GM18508 (cell line): ENCODE results near the gene HBD.
A peak's percentile ranks its signal among the peaks of the same experiment; 100 is the strongest.
"Not testable (repeated sequence)": the region's sequence is repeated elsewhere in the genome, so short reads cannot be mapped to it uniquely, and the experiment has no call there.

Experiments used
- ATAC-seq: cut with Tn5 transposase; IDR thresholded peaks from one replicate; pipeline ENCODE4 v1.9.1; 2021; ENCODE audit warnings: moderate number of reproducible peaks; ENCODE audit not compliant: insufficient read depth, unreplicated experiment

Gene HBD

GRCh38 chr11:5234381-5234834, at the start of gene HBD:
Gene HBD (minus strand): TSS chr11:5234483. CDS start chr11:5234433, 50 bp downstream.
- peak; percentile 67 for ATAC-seq

GRCh38 chr11:5283882-5284281, 49.6 kb upstream of the HBD start:
- no peak for ATAC-seq

DNA sequence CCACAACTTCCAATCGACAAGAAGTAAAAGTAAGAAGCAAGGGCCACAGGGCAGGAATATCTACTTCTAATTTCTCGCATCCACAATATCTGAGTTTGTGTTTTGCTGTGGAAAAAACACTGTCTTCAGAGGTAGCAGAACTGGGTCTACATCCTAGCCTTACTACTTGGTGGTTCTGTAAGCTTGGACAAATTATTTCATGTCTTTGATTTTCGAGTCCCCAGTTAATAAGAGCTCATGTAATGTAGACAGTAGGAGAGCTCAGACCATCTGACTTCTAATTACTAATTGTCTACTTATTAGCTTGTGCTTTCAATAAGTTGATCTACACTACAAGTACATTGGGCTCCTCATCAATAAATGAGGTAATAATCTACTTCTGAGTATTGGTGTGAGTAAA, 48.8 kb upstream of the HBD start:
- no peak for ATAC-seq

- ATAC-seq = no peak
These were observed 48.3 kb upstream of the HBD start for GRCh38 chr11:5282628-5283027.

GRCh38 chr11:5281596-5281995, 47.3 kb upstream of the HBD start:
- no peak for ATAC-seq

DNA sequence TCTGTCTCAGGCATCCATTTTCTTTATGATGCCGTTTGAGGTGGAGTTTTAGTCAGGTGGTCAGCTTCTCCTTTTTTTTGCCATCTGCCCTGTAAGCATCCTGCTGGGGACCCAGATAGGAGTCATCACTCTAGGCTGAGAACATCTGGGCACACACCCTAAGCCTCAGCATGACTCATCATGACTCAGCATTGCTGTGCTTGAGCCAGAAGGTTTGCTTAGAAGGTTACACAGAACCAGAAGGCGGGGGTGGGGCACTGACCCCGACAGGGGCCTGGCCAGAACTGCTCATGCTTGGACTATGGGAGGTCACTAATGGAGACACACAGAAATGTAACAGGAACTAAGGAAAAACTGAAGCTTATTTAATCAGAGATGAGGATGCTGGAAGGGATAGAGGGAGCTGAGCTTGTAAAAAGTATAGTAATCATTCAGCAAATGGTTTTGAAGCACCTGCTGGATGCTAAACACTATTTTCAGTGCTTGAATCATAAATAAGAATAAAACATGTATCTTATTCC, 46.4 kb upstream of the HBD start:
- peak; percentile 91 for ATAC-seq

DNA sequence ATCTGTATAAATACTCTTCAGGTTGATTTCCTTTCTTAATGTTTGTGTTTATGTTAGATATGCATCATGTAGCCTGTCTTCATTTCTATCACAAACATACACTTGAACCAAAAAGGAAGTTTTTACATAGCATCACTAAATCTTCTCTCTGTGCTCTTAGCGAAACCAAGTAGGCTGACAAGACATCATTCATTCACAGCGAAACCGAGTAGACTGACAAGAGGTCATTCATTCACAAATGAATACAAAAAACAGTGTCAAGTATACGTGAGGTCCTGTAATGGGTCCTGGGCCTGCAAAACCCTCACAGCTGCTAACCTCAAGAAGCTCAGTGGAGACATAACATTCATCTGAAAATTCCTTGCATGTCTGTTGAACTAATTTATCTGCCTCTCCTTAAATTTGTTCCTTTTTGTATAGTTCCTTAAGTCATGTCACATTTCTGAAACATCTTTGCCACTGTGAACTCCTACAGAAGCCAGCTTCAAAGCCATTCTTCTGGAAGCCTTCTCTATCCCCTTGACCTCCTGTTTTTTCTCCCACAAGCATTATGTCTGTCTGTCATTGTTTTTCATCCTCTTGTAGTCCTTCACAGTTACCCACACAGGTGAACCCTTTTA, 45.3 kb upstream of the HBD start:
- no peak for ATAC-seq

DNA sequence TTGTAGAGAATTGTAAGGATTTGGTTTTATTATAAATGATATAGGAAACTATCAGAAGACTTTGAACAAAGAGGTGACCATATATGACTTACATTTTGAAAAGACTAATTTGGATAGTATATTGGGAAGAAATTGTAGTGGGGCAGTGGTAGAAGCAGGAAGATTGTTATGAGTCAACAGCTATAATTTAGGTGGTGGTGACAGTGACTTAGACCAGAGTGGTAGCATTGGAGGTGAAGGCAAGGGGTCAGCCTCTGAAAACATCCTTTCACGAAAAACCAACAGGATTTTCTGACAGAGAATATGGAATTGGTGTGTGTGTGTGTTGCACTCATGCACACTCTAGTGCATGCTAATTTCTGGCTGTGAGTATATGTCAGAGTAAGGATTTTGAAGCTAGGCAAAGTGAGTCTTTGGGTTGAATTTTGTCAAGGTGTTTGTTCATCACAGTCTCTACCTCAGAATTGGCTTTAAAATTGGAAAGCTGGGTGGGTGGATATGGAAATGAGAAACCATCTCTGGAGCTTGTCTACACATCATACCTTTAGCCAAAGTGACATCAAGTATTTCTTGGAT, 43.6 kb upstream of the HBD start:
- no peak for ATAC-seq

DNA sequence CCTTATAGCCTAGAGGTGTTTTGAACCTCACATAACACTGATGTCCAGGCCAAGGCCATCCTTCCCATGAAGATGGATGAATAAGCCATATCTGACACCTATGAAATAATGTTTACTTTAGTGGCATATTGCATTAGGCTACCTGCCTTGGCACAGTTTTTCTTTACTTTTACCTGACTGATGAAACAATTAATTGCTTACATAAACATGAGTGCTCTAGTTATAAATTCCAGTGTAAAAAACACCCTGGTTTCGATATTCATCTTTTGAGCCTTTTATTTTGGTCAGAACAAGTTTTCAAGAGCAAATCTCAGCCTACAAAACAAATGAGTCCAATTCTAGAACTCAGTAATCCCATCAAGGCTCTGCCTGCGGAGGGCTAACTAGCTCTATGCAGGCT, 42.4 kb upstream of the HBD start:
- ATAC-seq = no peak

- ATAC-seq = no peak
These were observed 41.3 kb upstream of the HBD start for GRCh38 chr11:5275369-5276110.

DNA sequence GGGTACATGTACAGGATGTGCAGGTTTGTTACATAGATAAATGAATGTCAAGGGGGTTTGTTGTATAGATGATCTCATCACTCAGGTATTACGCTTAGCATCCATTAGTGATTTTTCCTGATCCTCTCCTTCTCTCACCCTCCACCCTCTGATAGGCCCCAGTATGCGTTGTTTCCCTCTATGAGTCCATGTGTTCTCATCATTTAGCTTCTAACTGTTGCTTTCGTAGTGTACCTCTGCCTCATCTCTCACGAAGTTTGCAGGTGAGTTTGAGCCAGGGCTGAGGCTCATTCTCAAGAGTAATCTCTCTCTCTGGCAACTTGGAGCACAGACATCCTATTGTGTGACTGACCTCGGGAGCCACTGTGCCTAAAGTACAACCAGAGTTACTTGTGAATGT, 40.1 kb upstream of the HBD start:
- ATAC-seq = no peak

DNA sequence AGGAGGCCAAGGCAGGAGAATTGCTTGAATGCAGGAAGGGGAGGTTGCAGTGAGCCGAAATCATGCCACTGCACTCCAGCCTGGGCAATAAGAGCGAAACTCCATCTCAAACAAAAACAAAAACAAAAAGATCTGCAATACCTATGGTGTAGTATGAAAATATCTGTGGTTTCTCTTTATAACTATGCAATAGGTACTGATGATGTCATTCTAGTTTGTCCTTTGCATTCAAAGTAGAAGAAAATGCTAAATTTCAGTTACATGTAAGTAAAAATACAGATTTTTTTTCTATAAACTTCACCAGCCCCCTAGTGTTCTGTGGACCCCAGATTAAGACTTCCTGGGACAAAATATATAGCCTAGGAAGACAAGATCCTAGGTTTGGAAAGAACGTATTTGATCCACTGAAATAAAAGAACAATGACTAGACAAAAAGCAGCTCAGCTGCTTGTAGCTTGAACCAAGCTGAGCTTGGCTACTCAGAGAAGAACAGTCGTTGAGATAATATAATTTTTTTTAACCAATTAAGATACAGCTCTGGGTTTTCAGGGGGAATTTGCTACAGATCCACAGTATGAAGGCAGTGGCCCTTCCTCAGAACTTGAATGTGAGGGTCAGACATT, 38.2 kb upstream of the HBD start:
- no peak for ATAC-seq

DNA sequence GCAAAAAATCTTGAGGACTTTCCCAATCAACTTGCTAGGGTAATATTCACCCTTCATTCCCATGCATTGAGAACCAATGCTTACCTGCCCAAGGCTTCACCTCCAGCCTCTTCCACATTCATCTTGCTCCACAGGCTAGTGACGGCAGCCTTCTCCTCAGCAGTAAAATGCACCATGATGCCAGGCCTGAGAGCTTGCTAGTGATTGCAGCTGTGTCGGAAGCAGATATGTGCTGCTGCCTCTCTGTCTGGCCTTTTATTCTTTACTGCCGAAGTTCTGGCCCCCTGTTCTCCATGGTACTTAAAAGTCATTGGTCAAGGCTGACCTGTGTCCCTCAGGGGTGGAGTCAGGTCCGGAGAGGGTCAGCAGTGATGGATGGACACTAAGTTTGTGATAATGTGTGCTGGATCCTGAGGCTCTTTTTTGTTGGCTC, 35.4 kb upstream of the HBD start, which contains the start of gene HBE1:
TSS of gene HBE1 (minus strand) at position 231 of the 433 bp plus-strand sequence. CDS start at position 176, 55 bp downstream.
- no peak for ATAC-seq

GRCh38 chr11:5267033-5267563, 32.8 kb upstream of the HBD start:
- no peak for ATAC-seq

- ATAC-seq = no peak
These were observed 32.3 kb upstream of the HBD start for GRCh38 chr11:5266609-5267008.

- ATAC-seq = no peak
These were observed 31.5 kb upstream of the HBD start for GRCh38 chr11:5265832-5266231.

DNA sequence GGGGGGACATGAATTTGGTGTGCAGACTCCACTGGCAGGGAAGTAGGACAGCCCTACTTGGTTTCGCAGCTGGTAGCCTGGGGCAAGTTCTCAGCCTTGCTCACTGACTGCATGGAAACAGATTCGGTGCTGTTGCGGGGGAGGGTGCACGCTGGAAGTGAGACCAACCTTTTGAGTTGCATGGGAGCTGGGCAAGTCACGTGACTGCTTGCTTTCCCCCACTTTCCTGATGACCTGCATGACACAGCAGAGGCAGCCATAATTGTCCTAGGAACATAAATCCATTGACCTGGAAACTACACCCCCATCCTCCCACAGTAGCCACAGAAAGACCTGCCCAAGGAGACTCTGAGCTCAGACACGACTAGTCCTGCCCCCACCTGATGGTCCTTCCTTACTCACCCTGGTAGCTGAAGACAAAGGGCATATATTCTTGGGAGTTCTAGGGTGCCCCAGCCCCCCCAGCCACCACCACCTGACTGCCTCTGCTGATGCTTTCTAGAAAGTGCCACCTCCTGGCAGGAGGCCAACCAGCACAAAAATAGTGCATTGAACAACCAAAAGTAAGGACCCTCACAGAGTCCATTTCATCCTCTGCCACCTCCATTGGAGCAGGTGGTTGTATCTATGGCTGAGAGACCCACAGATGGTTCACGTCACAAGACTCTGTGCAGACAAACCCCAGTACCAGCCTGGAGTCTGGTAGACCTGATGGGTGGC, 24.4 kb upstream of the HBD start:
- ATAC-seq = no peak

DNA sequence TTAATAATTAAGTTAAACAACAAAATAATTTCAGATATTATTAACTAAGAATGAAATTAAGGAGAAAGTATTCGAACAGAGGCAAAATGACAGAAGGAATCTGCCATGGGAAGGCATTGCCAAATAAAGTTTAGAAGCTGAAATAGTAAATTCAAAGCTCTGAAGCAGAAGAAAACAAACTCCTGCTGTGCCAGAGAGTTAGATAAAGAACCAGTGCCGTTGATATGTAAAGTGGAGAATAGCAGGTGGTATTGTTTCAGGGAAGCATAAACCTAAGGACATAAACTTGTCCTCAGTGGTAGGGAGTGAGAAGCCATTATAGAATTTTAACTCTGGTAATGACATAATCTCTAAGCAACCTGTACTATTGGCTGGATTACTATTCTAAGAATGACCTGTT, 23.0 kb upstream of the HBD start:
- ATAC-seq = no peak

DNA sequence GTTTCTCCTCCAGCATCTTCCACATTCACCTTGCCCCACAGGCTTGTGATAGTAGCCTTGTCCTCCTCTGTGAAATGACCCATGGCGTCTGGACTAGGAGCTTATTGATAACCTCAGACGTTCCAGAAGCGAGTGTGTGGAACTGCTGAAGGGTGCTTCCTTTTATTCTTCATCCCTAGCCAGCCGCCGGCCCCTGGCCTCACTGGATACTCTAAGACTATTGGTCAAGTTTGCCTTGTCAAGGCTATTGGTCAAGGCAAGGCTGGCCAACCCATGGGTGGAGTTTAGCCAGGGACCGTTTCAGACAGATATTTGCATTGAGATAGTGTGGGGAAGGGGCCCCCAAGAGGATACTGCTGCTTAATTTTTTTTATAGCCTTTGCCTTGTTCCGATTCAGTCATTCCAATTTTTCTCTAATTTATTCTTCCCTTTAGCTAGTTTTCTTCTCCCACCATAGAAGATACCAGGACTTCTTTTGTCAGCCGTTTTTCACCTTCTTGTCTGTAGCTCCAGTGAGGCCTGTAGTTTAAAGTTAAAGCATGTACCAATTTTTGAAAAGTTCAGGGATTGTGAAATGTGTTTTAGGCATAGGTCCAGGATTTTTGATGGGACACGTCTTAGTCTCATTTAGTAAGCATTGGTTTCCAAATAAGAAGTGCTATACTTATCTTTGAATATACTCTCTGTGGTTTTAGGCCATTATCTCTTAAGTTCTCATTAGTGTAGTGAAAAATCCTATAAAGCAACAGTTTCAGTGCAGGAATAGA, 20.5 kb upstream of the HBD start, which contains the start of gene HBG2:
TSS of gene HBG2 (minus strand) at position 136 of the 768 bp plus-strand sequence. CDS start at position 83, 53 bp downstream.
- ATAC-seq = not testable (repeated sequence)
